Measurements from ENCODE around the gene FASTKD2. TPM values are rescaled to one million over a fixed set of nuclear protein-coding genes. Genes with fewer than 3 reads are reported as not detected.
A peak's percentile ranks its signal among the peaks of the same experiment; 100 is the strongest.

The FASTKD2 gene
- total RNA-seq, 4 donors from 2014 or later: 15.8 to 34.0 (median 29.8) TPM

- no peak for DNase-seq
- no peak for TF ChIP-seq POLR2A (IDR thresholded peaks at IDR 0.05)
- TF ChIP-seq CTCF (IDR thresholded peaks at IDR 0.05): no peak
Measured at GRCh38 chr2:206756816-206757215, 8.6 kb upstream of the FASTKD2 start.

DNA sequence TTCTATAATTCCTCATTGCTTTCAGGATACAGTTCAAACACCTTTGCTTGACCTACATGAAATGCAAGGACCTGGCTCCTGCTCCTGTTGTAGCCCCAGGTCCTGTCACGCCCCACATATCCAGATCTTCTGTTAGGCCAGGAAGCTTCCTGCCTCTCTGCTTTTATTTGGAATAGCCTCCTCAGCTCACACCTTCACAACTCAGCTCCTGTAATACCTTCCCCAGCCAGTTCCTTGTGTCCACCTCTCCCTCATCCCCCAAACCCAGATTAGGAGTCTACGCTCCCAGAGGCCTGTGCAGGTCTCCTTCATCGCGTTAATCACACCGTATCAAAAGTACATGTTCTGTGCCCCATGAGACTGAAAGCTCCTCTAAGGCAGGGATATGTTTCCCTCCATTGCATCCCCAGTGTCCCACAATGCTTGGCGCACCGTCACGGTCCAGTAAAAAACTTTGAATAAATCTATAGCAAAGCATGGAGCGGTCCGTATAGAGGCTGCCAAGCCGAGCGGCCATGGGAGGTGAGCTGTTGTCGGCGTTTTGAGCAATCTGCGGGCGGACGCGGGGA lies 649 bp upstream of the FASTKD2 start:
- Histone ChIP-seq H3K9me3 (no peaks in the 10 kb centered on the region), H3K4me3 (peak overlapping the region; percentile 59 to 75 (median 66)), H3K27me3 (no peaks in the 10 kb centered on the region), H3K36me3 (no peaks in the 10 kb centered on the region), H3K27ac (peak overlapping the region; percentile 69 to 84 (median 78)), H3K4me1 (peaks cover 0 to 32% (median 0%) of the 10 kb centered on the region in 4 donors)
- DNase-seq: no peak
- no peak for TF ChIP-seq POLR2A (IDR thresholded peaks at IDR 0.05)
- TF ChIP-seq CTCF (IDR thresholded peaks at IDR 0.05): no peak

More at GRCh38 chr2:206756816-206757215, 8.6 kb upstream of the FASTKD2 start:
- no peak overlapping the region for H3K27ac ChIP-seq
- no peak overlapping the region for H3K4me3 ChIP-seq
- no peaks in the 10 kb centered on the region for H3K9me3 ChIP-seq
- H3K27me3 ChIP-seq: no peaks in the 10 kb centered on the region
- no peaks in the 10 kb centered on the region for H3K36me3 ChIP-seq
- H3K4me1 ChIP-seq: no peaks in the 10 kb centered on the region

DNA sequence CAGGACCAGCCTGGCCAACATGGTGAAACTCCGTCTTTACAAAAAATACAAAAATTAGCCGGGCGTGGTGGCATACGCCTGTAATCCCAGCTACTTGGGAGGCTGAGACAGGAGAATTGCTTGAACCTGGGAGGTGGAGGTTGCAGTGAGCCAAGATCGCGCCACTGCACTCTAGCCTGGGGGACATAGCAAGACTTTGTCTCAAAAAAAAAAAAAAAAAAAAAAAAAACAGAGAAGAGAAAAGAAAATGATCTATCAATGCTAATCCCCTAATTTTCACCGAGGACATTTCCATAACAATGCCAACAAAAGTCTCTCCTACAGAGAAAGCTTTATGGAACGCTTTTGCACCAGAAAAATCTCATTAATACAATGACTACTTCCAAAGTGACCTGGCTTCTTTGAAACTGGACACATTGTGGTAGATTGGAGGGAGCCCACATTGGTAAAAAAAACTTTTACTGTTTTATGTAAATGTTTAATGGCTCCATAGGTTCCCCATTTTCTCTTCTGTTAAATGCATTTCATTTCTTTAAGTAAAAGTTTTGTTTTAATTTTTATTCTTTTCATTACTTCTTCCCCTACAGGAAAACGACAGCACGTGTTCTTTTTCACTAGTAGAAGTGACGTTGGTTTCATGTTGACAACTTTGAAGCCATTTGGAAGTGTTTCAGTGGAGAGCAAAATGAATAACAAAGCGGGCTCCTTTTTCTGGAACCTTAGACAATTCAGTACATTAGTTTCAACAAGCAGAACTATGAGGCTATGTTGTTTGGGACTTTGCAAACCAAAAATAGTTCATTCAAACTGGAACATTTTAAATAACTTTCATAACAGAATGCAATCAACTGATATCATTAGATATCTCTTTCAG lies 888 bp downstream of the FASTKD2 start:
- H3K9me3 ChIP-seq: no peaks in the 10 kb centered on the region
- no peak for DNase-seq
- H3K36me3 ChIP-seq: peaks cover 0 to 9% (median 0%) of the 10 kb centered on the region in 3 donors
- peak overlapping the region; percentile 59 to 75 (median 66) for H3K4me3 ChIP-seq
- no peaks in the 10 kb centered on the region for H3K27me3 ChIP-seq
- TF ChIP-seq POLR2A (IDR thresholded peaks at IDR 0.05) (no peak), CTCF (IDR thresholded peaks at IDR 0.05) (no peak)
- H3K4me1 ChIP-seq: peaks cover 0 to 32% (median 0%) of the 10 kb centered on the region in 4 donors
- peak overlapping the region; percentile 69 to 84 (median 78) for H3K27ac ChIP-seq

DNA sequence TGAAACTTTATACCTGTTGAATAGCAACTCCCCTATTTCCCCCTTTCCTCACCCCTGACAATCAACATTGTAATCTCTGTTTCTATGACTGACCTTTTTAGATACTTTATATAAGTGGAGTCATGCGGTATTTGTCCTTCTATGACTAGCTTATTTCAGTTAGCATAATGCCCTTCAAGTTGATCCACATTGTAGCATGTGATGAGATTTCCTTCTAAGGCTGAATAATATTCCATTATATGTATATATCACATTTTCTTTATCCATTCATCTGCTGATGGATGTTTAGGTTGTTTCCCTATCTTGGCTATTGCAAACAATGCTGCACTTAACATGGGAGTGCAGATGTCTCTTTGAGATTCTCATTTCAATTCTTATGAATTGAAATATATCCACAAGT lies 9.5 kb downstream of the FASTKD2 start:
- no peaks in the 10 kb centered on the region for H3K4me1 ChIP-seq
- H3K9me3 ChIP-seq: no peaks in the 10 kb centered on the region
- no peaks in the 10 kb centered on the region for H3K27me3 ChIP-seq
- no peak for TF ChIP-seq CTCF (IDR thresholded peaks at IDR 0.05)
- TF ChIP-seq POLR2A (IDR thresholded peaks at IDR 0.05): no peak
- no peak overlapping the region for H3K27ac ChIP-seq
- peaks cover 3 to 77% (median 4%) of the 10 kb centered on the region in 3 donors for H3K36me3 ChIP-seq
- DNase-seq: no peak
- no peak overlapping the region for H3K4me3 ChIP-seq

GRCh38 chr2:206776432-206776831 lies 11.0 kb downstream of the FASTKD2 start:
- Histone ChIP-seq H3K36me3 (peaks cover 3 to 76% (median 4%) of the 10 kb centered on the region in 3 donors), H3K4me3 (no peak overlapping the region), H3K27ac (no peak overlapping the region), H3K4me1 (no peaks in the 10 kb centered on the region), H3K9me3 (no peaks in the 10 kb centered on the region), H3K27me3 (no peaks in the 10 kb centered on the region)
- no peak for DNase-seq
- TF ChIP-seq POLR2A (IDR thresholded peaks at IDR 0.05) (no peak), CTCF (IDR thresholded peaks at IDR 0.05) (no peak)
